Mesothelial cell of epicardium (in vitro differentiated cells): ENCODE data around the gene PDE2A. TPM values are rescaled to one million over a fixed set of nuclear protein-coding genes. Genes with fewer than 3 reads are reported as not detected.

Source experiments
- DNase-seq, 2 experiments: peaks; one replicate each; pipeline ENCODE4 v3.0.0; 2021; ENCODE audit warnings: low spot score in 2 of 2; ENCODE audit not compliant: unreplicated experiment in 2 of 2
- H3K27ac Mint-ChIP-seq: 2 replicates; pipeline ENCODE4 v1.8.0; 2021; ENCODE audit warnings: mixed read lengths
- H3K27me3 Mint-ChIP-seq: 2 replicates; pipeline ENCODE4 v1.8.0; 2021; ENCODE audit warnings: low read depth, mixed read lengths
- H3K36me3 Mint-ChIP-seq: 2 replicates; pipeline ENCODE4 v1.8.0; 2021; ENCODE audit warnings: mixed read lengths
- H3K4me1 Mint-ChIP-seq: 2 replicates; pipeline ENCODE4 v1.8.0; 2021; ENCODE audit warnings: mixed read lengths
- H3K4me3 Mint-ChIP-seq: 2 replicates; pipeline ENCODE4 v1.8.0; 2021; ENCODE audit warnings: mild to moderate bottlenecking, moderate library complexity, mixed read lengths
- H3K9me3 Mint-ChIP-seq: 2 replicates; pipeline ENCODE4 v1.8.0; 2021; ENCODE audit warnings: mixed read lengths
- CTCF ChIP-seq: fragments of 200-600 bp; sonication (generic); IDR thresholded peaks from one replicate; pipeline ENCODE4 v1.5.0; 2021; ENCODE audit warnings: antibody characterized with exemption; ENCODE audit not compliant: unreplicated experiment
- total RNA-seq: library from RNA; stranded (reverse); gene quantifications from 3 replicates; pipeline ENCODE4 v1.2.1, GENCODE V29; 2021

Gene PDE2A
- total RNA-seq, 1 donor from 2014 or later = 1.1 TPM

- no peak for DNase-seq
- no peak for TF ChIP-seq CTCF
- no peaks in the 10 kb centered on the region for H3K36me3 Mint-ChIP-seq
- H3K4me3 Mint-ChIP-seq = no peak overlapping the region
- peaks cover 54% of the 10 kb centered on the region for H3K27me3 Mint-ChIP-seq
- no peaks in the 10 kb centered on the region for H3K9me3 Mint-ChIP-seq
- H3K4me1 Mint-ChIP-seq = peaks cover 3% of the 10 kb centered on the region
- no peak overlapping the region for H3K27ac Mint-ChIP-seq
These were observed 93.6 kb downstream of the PDE2A start for GRCh38 chr11:72580642-72580950.

- no peaks in the 10 kb centered on the region for H3K36me3 Mint-ChIP-seq
- no peak for DNase-seq
- H3K4me3 Mint-ChIP-seq = no peak overlapping the region
- no peak for TF ChIP-seq CTCF
- H3K27me3 Mint-ChIP-seq = peaks cover 49% of the 10 kb centered on the region
- H3K27ac Mint-ChIP-seq = no peak overlapping the region
- peaks cover 2% of the 10 kb centered on the region for H3K4me1 Mint-ChIP-seq
- no peaks in the 10 kb centered on the region for H3K9me3 Mint-ChIP-seq
These were observed 94.2 kb downstream of the PDE2A start for GRCh38 chr11:72579816-72580641.

GRCh38 chr11:72578991-72579815, 95.0 kb downstream of the PDE2A start:
- peaks cover 42% of the 10 kb centered on the region for H3K27me3 Mint-ChIP-seq
- peaks cover 3% of the 10 kb centered on the region for H3K4me1 Mint-ChIP-seq
- no peak overlapping the region for H3K27ac Mint-ChIP-seq
- H3K9me3 Mint-ChIP-seq = no peaks in the 10 kb centered on the region
- H3K4me3 Mint-ChIP-seq = no peak overlapping the region
- H3K36me3 Mint-ChIP-seq = no peaks in the 10 kb centered on the region
- no peak for TF ChIP-seq CTCF
- DNase-seq = no peak

- Mint-ChIP-seq H3K36me3 (no peaks in the 10 kb centered on the region), H3K9me3 (no peaks in the 10 kb centered on the region), H3K27me3 (peaks cover 35% of the 10 kb centered on the region), H3K27ac (no peak overlapping the region), H3K4me1 (peaks cover 5% of the 10 kb centered on the region), H3K4me3 (no peak overlapping the region)
- DNase-seq = no peak
- TF ChIP-seq CTCF = no peak
These were observed 95.7 kb downstream of the PDE2A start for GRCh38 chr11:72578566-72578965.

GRCh38 chr11:72578051-72578450, 96.2 kb downstream of the PDE2A start:
- Mint-ChIP-seq H3K9me3 (no peaks in the 10 kb centered on the region), H3K36me3 (no peaks in the 10 kb centered on the region), H3K4me3 (no peak overlapping the region), H3K27ac (no peak overlapping the region), H3K4me1 (peaks cover 8% of the 10 kb centered on the region), H3K27me3 (peaks cover 30% of the 10 kb centered on the region)
- no peak for TF ChIP-seq CTCF
- DNase-seq = no peak
